GM18867 (cell line): ENCODE data around the gene SLC4A2.

Experiments used
- ATAC-seq: cut with Tn5 transposase; IDR thresholded peaks from one replicate; pipeline ENCODE4 v1.9.1; 2021; ENCODE audit warnings: mild to moderate bottlenecking, moderate library complexity; ENCODE audit not compliant: unreplicated experiment

SLC4A2 gene

GRCh38 chr7:151124481-151124880 lies 65.1 kb downstream of the SLC4A2 start:
- ATAC-seq: no peak

- no peak for ATAC-seq
Observed at GRCh38 chr7:151124899-151125399, 65.6 kb downstream of the SLC4A2 start.

GRCh38 chr7:151125470-151125845 lies 66.1 kb downstream of the SLC4A2 start:
- no peak for ATAC-seq

GRCh38 chr7:151125846-151126481 lies 66.6 kb downstream of the SLC4A2 start:
- ATAC-seq: no peak
